GM12878 (cell line): Measurements from ENCODE around the gene ENDOG.

ENCODE experiments used
- USF1 ChIP-seq: IDR thresholded peaks from 2 replicates; pipeline ENCODE4 v1.6.1; 2011; ENCODE audit warnings: borderline replicate concordance, low read depth, mild to moderate bottlenecking, moderate library complexity, mixed read lengths, low read length; ENCODE audit not compliant: insufficient read depth; ENCODE audit errors: extremely low read length
- TF ChIP-seq, protein P1 (sequence below), 3 experiments: IDR thresholded peaks in 2 of 3; conservative IDR thresholded peaks in 1 of 3; 2 replicates each; pipeline ENCODE4 v1.5.1; 2011; ENCODE audit warnings: low read depth in 3 of 3, low read length in 3 of 3, mild to moderate bottlenecking in 3 of 3, control low read depth in 2 of 3, moderate library complexity in 2 of 3, inconsistent platforms in 1 of 3, mixed read lengths in 1 of 3; ENCODE audit not compliant: control insufficient read depth in 2 of 3, insufficient read depth in 1 of 3; ENCODE audit errors: extremely low read depth in 1 of 3

DNA sequence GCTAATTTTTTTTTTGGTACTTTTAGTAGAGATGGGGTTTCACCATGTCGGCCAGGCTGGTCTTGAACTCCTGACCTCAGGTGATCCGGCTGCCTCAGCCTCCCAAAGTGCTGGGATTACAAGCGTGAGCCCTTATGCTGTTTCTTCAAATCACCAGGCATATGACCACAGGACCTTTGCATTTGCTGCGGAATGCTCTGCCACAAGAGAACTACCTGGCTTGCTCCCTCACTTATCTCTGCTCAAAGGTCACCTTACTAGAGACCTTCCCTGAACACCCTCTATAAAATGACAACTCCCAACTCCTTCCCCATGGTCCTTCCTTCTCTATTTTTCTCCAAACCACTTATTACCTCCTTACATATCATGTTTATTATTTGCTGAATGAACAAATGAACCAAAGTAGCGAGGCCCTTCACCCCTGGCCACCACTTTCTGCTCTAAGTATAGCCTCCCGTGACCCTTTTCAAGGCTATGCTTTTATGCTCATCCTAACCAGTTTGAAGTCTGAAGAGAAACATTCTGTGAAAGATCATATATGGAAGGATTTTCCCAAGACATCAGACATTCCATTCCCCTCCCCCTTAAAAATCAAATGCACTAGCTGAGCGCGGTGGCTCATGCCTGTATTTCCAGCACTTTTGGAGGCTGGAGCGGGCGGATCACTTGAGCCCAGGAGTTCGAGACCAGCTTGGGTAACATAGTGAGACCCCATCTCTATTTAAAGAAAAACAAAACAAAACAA, 47.8 kb upstream of the ENDOG start:
- TF ChIP-seq, protein P1, sequence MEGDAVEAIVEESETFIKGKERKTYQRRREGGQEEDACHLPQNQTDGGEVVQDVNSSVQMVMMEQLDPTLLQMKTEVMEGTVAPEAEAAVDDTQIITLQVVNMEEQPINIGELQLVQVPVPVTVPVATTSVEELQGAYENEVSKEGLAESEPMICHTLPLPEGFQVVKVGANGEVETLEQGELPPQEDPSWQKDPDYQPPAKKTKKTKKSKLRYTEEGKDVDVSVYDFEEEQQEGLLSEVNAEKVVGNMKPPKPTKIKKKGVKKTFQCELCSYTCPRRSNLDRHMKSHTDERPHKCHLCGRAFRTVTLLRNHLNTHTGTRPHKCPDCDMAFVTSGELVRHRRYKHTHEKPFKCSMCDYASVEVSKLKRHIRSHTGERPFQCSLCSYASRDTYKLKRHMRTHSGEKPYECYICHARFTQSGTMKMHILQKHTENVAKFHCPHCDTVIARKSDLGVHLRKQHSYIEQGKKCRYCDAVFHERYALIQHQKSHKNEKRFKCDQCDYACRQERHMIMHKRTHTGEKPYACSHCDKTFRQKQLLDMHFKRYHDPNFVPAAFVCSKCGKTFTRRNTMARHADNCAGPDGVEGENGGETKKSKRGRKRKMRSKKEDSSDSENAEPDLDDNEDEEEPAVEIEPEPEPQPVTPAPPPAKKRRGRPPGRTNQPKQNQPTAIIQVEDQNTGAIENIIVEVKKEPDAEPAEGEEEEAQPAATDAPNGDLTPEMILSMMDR (IDR thresholded peaks at IDR 0.05 in 2 of 3, conservative IDR thresholded peaks at IDR 0.05 in 1 of 3; ENCODE audit: control insufficient read depth in 2 of 3, extremely low read depth in 1 of 3, insufficient read depth in 1 of 3, low read depth in 3 of 3, low read length in 3 of 3): no peak
- no peak for TF ChIP-seq USF1
